Measurements from ENCODE around the gene LRP11. TPM values are rescaled to one million over a fixed set of nuclear protein-coding genes. Genes with fewer than 3 reads are reported as not detected.
A peak's percentile ranks its signal among the peaks of the same experiment; 100 is the strongest.

Gene LRP11
- total RNA-seq, 3 donors from 2014 or later, result 30.6 to 44.9 (median 35.8) TPM

DNA sequence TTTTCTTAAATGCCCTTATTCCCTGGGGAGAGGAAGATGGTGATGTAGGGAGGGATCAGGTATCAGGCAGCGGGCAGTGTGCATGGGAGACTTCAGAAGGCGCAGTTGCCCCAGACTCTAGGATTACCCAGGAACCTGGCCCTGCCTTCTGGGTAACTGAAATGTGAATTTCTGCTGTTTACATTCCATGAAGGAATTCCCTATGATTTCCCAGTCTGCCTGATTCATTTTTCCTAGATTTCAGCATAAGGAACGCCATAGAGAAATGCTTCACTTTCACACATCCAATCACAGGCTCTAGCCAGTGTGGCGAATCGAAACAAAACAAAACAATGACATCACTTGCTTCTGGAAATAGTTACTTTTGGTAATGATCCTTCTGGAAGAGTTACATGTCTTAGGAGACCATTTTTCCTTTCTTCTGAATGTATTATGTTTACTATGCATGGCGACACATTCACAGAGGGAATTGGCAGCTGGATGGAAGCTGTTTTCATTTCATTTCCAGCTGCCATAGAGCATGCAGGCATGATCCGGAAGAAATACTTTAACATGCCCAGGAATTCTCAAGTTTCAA, 33.3 kb downstream of the LRP11 start:
- Histone ChIP-seq H3K36me3 (no peaks in the 10 kb centered on the region), H3K27ac (peak overlapping the region; percentile 65 to 66), H3K4me3 (peak overlapping the region in 2 of 3 donors; percentile 15 to 26), H3K27me3 (no peaks in the 10 kb centered on the region), H3K9me3 (no peaks in the 10 kb centered on the region), H3K4me1 (no peaks in the 10 kb centered on the region)
- intact Hi-C loops (cut with DNase I; ENCODE audit: low total_unique reads), result no loop called here
- DNase-seq (ENCODE audit: low spot score in 2 of 2), result no peak
- TF ChIP-seq POLR2A (IDR thresholded peaks at IDR 0.05) (no peak), POLR2AphosphoS5 (IDR thresholded peaks at IDR 0.05) (no peak)
- TF ChIP-seq, protein P1, sequence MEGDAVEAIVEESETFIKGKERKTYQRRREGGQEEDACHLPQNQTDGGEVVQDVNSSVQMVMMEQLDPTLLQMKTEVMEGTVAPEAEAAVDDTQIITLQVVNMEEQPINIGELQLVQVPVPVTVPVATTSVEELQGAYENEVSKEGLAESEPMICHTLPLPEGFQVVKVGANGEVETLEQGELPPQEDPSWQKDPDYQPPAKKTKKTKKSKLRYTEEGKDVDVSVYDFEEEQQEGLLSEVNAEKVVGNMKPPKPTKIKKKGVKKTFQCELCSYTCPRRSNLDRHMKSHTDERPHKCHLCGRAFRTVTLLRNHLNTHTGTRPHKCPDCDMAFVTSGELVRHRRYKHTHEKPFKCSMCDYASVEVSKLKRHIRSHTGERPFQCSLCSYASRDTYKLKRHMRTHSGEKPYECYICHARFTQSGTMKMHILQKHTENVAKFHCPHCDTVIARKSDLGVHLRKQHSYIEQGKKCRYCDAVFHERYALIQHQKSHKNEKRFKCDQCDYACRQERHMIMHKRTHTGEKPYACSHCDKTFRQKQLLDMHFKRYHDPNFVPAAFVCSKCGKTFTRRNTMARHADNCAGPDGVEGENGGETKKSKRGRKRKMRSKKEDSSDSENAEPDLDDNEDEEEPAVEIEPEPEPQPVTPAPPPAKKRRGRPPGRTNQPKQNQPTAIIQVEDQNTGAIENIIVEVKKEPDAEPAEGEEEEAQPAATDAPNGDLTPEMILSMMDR (IDR thresholded peaks at IDR 0.05), result no peak

DNA sequence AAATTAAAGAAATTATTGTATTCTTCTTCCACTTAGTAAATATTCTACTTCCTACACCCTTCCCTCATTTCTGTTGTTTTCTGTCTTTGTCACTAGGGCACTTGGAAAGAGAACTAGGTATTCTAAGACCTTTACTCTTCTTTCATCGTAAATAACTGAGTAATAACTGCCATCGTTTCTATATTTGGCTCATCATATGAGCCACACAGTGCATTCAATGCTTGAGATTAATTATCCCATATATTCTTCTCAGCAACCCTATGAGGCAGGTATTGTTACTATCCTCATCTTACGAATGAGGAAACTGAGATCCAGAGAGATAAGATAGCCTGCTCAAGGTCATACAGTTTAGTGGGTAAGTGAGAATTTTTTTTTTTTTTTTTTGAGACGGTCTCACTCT, 38.9 kb downstream of the LRP11 start:
- Histone ChIP-seq H3K27me3 (no peaks in the 10 kb centered on the region), H3K36me3 (no peaks in the 10 kb centered on the region), H3K4me1 (no peaks in the 10 kb centered on the region), H3K9me3 (no peaks in the 10 kb centered on the region), H3K4me3 (no peak overlapping the region), H3K27ac (no peak overlapping the region)
- TF ChIP-seq, protein P1 (IDR thresholded peaks at IDR 0.05), result no peak
- TF ChIP-seq POLR2AphosphoS5 (IDR thresholded peaks at IDR 0.05), result no peak
- no peak for TF ChIP-seq POLR2A (IDR thresholded peaks at IDR 0.05)
- intact Hi-C loops (cut with DNase I; ENCODE audit: low total_unique reads), result no loop called here
- DNase-seq (ENCODE audit: low spot score in 2 of 2), result no peak

DNA sequence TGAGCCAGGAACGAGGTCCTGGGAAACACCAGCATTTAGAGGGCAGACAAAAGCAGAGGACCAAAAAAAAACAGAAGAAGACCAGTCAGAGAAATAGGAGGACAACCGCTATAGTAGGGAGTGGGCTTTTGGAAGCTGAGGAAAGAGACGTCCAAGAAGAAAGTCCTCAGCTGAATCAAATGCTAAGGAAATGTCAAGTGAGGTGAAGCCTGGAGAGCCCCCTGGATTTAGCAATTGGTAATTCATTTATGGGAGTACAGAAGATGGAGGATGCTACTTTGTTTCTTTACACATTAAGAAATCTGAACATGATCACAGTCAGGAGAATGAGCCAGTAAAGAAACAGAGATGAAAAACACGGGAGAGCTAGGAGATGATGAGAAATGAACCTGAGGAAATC, 41.1 kb downstream of the LRP11 start:
- TF ChIP-seq POLR2AphosphoS5 (IDR thresholded peaks at IDR 0.05) (no peak), POLR2A (IDR thresholded peaks at IDR 0.05) (no peak)
- TF ChIP-seq, protein P1 (IDR thresholded peaks at IDR 0.05), result no peak
- no peaks in the 10 kb centered on the region for H3K36me3 ChIP-seq
- no peak for DNase-seq (ENCODE audit: low spot score in 2 of 2)
- H3K27me3 ChIP-seq, result no peaks in the 10 kb centered on the region
- intact Hi-C loops (cut with DNase I; ENCODE audit: low total_unique reads), result no loop called here
- H3K4me1 ChIP-seq, result no peaks in the 10 kb centered on the region
- H3K9me3 ChIP-seq, result no peaks in the 10 kb centered on the region
- no peak overlapping the region for H3K27ac ChIP-seq
- H3K4me3 ChIP-seq, result no peak overlapping the region

DNA sequence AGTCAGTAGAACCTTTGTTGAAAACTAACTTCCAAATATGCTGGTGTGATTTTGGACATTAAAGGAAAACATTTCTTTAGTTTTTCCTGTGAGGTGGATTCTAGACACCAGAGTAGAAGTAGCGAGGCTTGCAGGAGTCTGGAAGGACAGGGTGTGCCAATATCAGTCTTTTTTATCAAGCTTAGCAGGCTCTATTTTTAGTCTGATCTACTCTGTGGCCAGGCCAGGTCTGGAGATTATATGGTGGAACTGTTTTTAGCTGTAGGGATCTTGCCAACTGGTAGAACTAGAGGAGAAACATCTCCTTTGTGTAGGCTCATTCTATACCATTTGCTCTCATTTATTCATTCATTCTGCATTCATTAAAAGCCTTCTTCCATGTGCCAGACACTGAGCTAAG, 42.7 kb downstream of the LRP11 start:
- DNase-seq (ENCODE audit: low spot score in 2 of 2), result no peak
- H3K9me3 ChIP-seq, result no peaks in the 10 kb centered on the region
- TF ChIP-seq POLR2AphosphoS5 (IDR thresholded peaks at IDR 0.05) (no peak), POLR2A (IDR thresholded peaks at IDR 0.05) (no peak)
- TF ChIP-seq, protein P1 (IDR thresholded peaks at IDR 0.05), result no peak
- H3K4me3 ChIP-seq, result no peak overlapping the region
- intact Hi-C loops (cut with DNase I; ENCODE audit: low total_unique reads), result no loop called here
- H3K4me1 ChIP-seq, result no peaks in the 10 kb centered on the region
- no peaks in the 10 kb centered on the region for H3K27me3 ChIP-seq
- H3K27ac ChIP-seq, result no peak overlapping the region
- H3K36me3 ChIP-seq, result no peaks in the 10 kb centered on the region

DNA sequence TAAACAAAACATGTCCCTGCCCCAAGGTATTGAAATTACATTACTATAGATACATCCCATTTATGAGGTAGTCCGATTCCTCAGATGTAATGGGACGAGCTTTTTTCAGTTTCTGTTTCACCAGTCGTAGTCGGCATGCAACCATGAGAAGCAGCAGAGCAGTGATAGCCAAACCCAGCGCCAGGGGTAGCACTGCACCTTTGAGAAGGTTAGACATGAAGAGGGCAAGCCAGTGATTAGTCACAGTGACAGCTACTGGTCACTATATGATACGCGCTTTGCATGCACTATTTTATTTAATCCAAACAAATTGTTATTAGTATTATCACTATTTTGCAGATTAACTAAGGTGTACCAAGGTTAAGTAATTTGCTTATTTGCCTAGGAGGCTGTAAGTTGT, 43.7 kb downstream of the LRP11 start:
- Histone ChIP-seq H3K9me3 (no peaks in the 10 kb centered on the region), H3K27me3 (no peaks in the 10 kb centered on the region), H3K4me3 (no peak overlapping the region), H3K4me1 (no peaks in the 10 kb centered on the region), H3K27ac (no peak overlapping the region), H3K36me3 (no peaks in the 10 kb centered on the region)
- DNase-seq (ENCODE audit: low spot score in 2 of 2), result no peak
- intact Hi-C loops (cut with DNase I; ENCODE audit: low total_unique reads), result no loop called here
- TF ChIP-seq POLR2AphosphoS5 (IDR thresholded peaks at IDR 0.05) (no peak), POLR2A (IDR thresholded peaks at IDR 0.05) (no peak)
- TF ChIP-seq, protein P1 (IDR thresholded peaks at IDR 0.05), result no peak
